NAMALWA (cell line): Measurements from ENCODE around the gene CCNY.
"Not testable (repeated sequence)": the region's sequence is repeated elsewhere in the genome, so short reads cannot be mapped to it uniquely, and the experiment has no call there.

ENCODE experiments used
- DNase-seq: peaks from one replicate; pipeline ENCODE4 v3.0.0-alpha.2; 2015; ENCODE audit warnings: low spot score

Gene CCNY

GRCh38 chr10:35517431-35518181 is 181.3 kb downstream of the CCNY start:
- DNase-seq, result no peak

DNA sequence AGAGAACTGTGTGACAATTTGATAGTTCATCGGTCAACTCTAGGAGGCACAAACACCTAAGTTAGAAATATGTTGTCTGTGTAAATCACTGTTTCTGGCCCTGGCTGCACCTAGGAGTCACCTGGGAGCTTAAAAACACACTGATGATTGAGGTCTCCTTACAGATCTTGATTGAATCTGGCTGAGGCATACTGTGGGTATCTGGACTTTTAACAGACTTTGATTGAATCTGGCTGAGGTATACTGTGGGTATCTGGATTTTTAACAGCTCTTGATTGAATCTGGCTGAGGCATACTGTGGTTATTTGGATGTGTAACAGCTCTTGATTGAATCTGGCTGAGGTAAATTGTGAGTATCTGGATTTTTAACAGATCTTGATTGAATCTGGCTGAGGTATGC is 181.9 kb downstream of the CCNY start:
- not testable (repeated sequence) for DNase-seq

DNA sequence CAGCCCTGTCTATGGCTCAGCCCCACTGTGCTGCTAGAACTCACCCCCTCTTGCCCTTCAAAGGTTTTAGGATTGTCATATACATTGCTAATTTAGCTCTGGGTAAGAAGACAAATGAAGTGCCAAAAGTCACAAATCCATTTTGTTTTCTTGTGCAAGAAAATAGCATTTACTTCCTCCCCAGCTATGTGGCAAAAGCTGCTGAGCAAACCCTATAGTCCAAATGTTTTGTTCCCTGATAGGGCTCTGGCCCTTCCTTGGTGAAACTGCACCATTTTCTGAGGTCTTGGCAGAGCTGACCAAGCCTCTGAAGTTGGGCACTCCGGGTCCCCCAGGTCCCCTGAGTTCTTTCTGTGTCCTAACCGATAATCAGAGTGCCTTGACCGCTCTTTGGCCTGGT is 184.7 kb downstream of the CCNY start:
- no peak for DNase-seq

- peak; percentile 30 for DNase-seq
Observed at GRCh38 chr10:35523670-35524225, 187.4 kb downstream of the CCNY start.

GRCh38 chr10:35526746-35527145 is 190.4 kb downstream of the CCNY start:
- DNase-seq, result no peak

DNA sequence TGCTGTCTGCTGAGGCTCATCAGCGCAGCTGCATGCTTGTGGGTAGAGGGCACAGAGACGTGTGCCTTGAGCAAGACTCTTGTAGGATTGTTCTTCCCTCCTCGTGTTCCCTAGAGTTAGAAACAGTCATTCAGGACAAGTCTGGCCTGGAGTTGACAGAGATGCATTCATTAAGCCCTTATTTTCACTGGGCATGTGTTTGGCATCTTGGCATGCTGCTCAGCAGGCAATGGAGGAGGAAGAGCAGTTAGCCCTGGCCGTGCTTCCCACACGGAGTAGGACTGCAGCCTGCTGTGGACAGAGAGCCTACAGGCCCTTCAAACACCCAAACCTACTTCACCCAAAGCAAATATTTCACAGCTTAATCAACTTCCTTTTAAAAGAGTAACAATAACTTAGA is 195.8 kb downstream of the CCNY start:
- DNase-seq, result no peak

DNA sequence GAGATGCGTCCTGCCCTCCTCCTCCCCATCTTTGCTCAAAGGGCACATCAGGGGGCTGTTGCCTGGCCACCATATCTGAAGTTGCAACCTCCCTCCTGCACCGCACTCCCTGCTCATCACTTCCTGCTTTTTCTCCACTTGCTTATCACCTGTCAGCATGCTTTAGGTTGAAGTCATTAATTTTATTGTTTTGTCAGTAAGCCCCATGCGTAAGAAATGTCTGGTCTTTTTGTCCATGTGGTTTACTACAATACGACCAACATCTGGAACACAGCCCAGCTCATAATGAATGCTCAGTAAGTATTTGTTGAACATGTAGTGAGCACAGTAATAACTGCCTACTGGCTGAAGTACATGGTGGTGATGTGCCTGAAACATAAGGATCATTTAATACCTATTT is 197.3 kb downstream of the CCNY start:
- DNase-seq, result no peak

GRCh38 chr10:35535136-35535535 is 198.8 kb downstream of the CCNY start:
- DNase-seq, result no peak

- no peak for DNase-seq
Observed at GRCh38 chr10:35536789-35537188, 200.5 kb downstream of the CCNY start.

DNA sequence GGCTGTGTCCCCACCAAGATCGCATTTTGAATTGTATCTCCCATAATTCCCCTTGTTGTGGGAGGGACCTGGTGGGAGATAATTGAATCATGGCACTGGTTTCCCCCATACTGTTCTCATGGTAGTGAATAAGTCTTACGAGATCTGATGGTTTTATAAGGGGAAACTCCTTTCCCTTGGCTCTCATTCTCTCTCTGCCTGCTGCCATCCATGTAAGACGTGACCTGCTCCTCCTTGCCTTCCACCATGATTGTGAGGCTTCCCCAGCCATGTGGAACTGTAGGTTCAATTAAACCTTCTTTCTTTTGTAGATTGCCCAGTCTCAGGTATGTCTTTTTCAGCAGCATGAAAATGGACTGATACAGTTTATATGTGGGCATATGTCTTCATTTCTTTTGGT is 201.6 kb downstream of the CCNY start:
- DNase-seq, result not testable (repeated sequence)

DNA sequence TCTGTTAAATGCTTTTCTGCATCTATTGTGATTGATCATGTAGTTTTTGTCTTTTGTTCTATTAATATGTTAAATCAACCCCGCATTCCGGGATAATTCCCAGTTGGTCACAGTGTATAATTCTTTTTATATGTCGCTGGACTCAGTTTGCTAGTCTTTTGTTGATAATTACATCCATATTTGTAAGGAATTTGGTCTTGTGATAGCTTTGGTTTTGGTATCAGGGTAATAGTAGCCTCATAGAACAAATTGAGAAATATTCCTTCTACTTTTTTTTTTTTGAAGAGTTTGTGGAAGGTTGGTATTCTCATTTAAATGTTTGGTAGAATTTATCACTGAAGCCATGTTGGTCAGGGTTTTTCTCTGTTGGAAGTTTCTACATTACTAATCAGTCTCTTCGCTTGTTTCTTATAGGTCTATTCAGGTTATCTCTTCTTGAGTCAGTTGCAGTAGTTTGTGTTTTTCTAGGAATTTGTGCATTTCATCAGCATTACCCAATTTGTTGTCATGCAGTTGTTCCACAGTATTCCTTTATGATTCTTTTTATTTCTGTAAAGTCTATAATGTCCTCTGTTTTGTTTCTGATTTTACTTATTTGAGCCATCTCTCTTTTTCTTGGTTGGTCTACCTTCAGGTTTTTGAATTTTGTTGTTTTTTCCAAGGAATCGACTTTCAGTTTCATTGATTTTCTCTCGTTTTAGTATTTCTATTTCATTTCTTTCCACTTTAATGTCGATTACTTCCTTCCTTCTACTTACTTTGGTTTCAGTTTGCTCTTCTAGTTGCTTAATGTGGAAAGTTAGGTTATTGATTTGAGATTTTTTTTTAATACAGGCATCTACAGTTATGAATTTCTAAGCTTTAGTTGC is 204.2 kb downstream of the CCNY start:
- no peak for DNase-seq

GRCh38 chr10:35541720-35542119 is 205.4 kb downstream of the CCNY start:
- DNase-seq, result no peak

- no peak for DNase-seq
Observed at GRCh38 chr10:35542303-35542702, 206.0 kb downstream of the CCNY start.

DNA sequence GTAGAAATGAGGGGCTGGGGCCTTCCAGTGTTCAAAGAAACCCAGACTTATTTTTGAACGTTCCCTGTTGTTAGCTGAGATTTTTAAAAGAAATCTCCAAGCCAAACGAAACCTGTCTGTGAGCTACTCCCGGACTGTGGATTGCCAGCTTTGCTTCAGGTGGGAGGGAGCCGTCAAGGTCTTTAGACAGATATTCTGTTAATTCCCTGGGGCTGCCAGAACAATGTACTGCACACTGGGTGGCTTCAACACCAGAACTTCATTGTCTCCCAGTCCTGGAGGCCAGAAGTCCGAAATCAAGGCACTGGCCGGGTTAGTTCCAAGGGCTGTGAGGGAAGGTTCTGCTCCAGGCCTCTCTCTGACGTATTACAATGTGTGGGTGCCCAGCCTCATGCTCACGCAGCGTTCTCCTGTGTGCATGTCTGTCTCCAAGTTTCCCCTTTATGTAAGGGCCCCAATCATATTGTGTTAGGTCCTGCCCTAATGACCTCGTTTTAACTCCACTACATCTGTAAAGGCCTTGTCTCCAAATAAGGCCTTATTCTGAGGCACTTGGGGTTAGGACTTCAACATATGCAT is 208.9 kb downstream of the CCNY start:
- no peak for DNase-seq

GRCh38 chr10:35545878-35546590 is 209.7 kb downstream of the CCNY start:
- no peak for DNase-seq

DNA sequence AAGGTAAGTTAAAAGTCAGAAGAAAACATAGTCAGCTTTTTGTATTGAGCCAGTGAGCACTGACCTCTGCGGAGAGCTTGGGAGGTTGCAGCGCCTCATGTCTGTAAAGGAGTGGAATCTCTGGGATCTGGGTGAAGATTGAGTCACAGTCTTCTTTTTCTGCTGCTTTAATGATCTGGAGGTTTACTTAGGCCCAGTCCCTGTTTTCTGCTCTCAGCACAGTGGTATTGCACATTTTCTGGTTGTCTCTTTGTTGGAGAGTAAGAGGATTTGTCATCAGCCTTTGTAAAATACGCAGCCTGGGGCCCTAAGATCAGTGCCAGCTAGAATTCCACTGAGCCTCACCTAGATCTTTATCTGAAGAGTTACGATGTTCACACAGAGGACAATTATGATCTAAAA is 210.5 kb downstream of the CCNY start:
- no peak for DNase-seq

GRCh38 chr10:35552650-35553342 is 216.5 kb downstream of the CCNY start:
- DNase-seq, result no peak

- no peak for DNase-seq
Observed at GRCh38 chr10:35554036-35554435, 217.7 kb downstream of the CCNY start.

DNA sequence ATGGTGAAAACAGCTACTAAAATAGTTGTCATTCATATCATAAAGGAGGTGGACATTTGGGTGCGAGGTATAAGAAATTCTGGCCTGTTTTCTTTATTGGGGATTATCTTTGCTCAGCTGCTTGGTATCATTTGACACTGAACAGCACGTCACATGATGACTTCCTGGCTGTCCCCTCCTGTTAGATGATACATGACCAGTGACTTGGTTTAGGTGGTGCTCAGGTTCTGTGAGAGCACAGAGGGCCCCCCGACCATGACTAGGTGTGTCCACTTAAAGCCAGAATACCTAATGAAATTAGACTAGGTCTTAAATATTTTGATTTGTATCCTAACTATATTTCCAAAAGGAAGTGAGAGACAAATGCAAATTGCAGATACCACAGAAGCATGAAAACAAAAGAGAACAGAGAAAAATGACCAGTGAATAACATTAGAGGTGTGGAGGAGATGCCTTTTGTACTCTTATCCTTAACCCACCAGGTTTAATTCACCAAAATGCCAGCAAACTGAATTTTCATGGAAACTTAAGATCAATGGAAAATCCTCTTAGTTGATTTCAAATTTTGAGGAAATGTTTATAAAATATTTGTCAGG is 218.2 kb downstream of the CCNY start:
- no peak for DNase-seq

- no peak for DNase-seq
Observed at GRCh38 chr10:35555962-35556930, 219.9 kb downstream of the CCNY start.
